ENCODE data around the gene ZBTB26. TPM values are rescaled to one million over a fixed set of nuclear protein-coding genes. Genes with fewer than 3 reads are reported as not detected.

Gene ZBTB26
- 2.3 TPM for polyA plus RNA-seq (2013, experiment 1 of 2)
- polyA plus RNA-seq (2013, experiment 2 of 2): 2.3 TPM

GRCh38 chr9:122931226-122932121 is at the start of gene ZBTB26:
ZBTB26 (minus strand) TSS chr9:122931512; CDS start chr9:122919934, 11,578 bp downstream.
- Histone ChIP-seq H2AK5ac (ENCODE audit: low read length, severe bottlenecking) (peak within 1 kb of the TSS; percentile 41), H4K91ac (ENCODE audit: low read length) (peak within 1 kb of the TSS; percentile 83), H3K27ac (ENCODE audit: low read length, poor library complexity, severe bottlenecking) (peak within 1 kb of the TSS; percentile 97), H2BK5ac (ENCODE audit: low read depth, low read length, poor library complexity, severe bottlenecking) (peak within 1 kb of the TSS; percentile 95), H2BK15ac (ENCODE audit: low read depth, poor library complexity, severe bottlenecking) (peak within 1 kb of the TSS; percentile 93), H3K9ac (ENCODE audit: low read length) (peak within 1 kb of the TSS; percentile 93), H3K4me2 (ENCODE audit: low read length, poor library complexity, severe bottlenecking) (peak within 1 kb of the TSS; percentile 89), H3K36me3 (ENCODE audit: control insufficient read depth in 1 of 2, insufficient read depth in 2 of 2, low read depth in 1 of 2, low read length in 2 of 2) (peaks cover 2 to 4% of the 10 kb centered on the region in 2 experiments), H3K23ac (ENCODE audit: low read length in 2 of 2) (peak within 1 kb of the TSS in 1 of 2 experiments; percentile 98), H2BK120ac (ENCODE audit: low read depth, low read length) (peak within 1 kb of the TSS; percentile 99), H3K27me3 (ENCODE audit: control insufficient read depth in 1 of 2, insufficient read depth in 1 of 2, low read length in 2 of 2) (no peaks in the 10 kb centered on the region), H2BK12ac (ENCODE audit: low read length in 2 of 2) (no peak within 1 kb of the TSS), H2AFZ (ENCODE audit: low read depth, low read length) (peak within 1 kb of the TSS; percentile 96), H3K18ac (ENCODE audit: low read depth in 1 of 2, low read length in 2 of 2) (peak within 1 kb of the TSS; percentile 87 to 92), H3K9me3 (ENCODE audit: control insufficient read depth, low read length) (no peaks in the 10 kb centered on the region), H3K4me3 (ENCODE audit: insufficient read depth in 1 of 2, low read depth in 1 of 2, low read length in 2 of 2) (peak within 1 kb of the TSS; percentile 94), H3K4ac (ENCODE audit: low read depth in 1 of 2, low read length in 2 of 2) (peak within 1 kb of the TSS; percentile 91 to 94), H4K8ac (ENCODE audit: low read length) (peak within 1 kb of the TSS; percentile 94), H3K79me1 (replicated peaks; ENCODE audit: low read length, poor library complexity, severe bottlenecking) (peaks cover 11% of the 10 kb centered on the region), H3K4me1 (ENCODE audit: control insufficient read depth, insufficient read depth, low read depth, low read length) (peaks cover 2% of the 10 kb centered on the region), H3K14ac (ENCODE audit: low read length in 2 of 2) (peak within 1 kb of the TSS in 1 of 2 experiments; percentile 65)
- DNase-seq: peak; percentile 97
- WGBS: 1% methylated on average over 50 of the region's 51 CpGs

GRCh38 chr9:122978601-122979000 is 47.3 kb upstream of the ZBTB26 start:
- H2BK5ac ChIP-seq (ENCODE audit: low read depth, low read length, poor library complexity, severe bottlenecking): no peak overlapping the region
- no peak overlapping the region for H4K91ac ChIP-seq (ENCODE audit: low read length)
- peaks cover 6 to 40% of the 10 kb centered on the region in 2 experiments for H3K36me3 ChIP-seq (ENCODE audit: control insufficient read depth in 1 of 2, insufficient read depth in 2 of 2, low read depth in 1 of 2, low read length in 2 of 2)
- no peak overlapping the region for H2AK5ac ChIP-seq (ENCODE audit: low read length, severe bottlenecking)
- no peak overlapping the region for H3K4me2 ChIP-seq (ENCODE audit: low read length, poor library complexity, severe bottlenecking)
- DNase-seq: no peak
- no peak overlapping the region for H3K27ac ChIP-seq (ENCODE audit: low read length, poor library complexity, severe bottlenecking)
- no peak overlapping the region for H4K8ac ChIP-seq (ENCODE audit: low read length)
- no peaks in the 10 kb centered on the region for H3K27me3 ChIP-seq (ENCODE audit: control insufficient read depth in 1 of 2, insufficient read depth in 1 of 2, low read length in 2 of 2)
- H3K9ac ChIP-seq (ENCODE audit: low read length): no peak overlapping the region
- no peak overlapping the region for H2BK15ac ChIP-seq (ENCODE audit: low read depth, poor library complexity, severe bottlenecking)
- H3K4me3 ChIP-seq (ENCODE audit: insufficient read depth in 1 of 2, low read depth in 1 of 2, low read length in 2 of 2): no peak overlapping the region
- H2BK12ac ChIP-seq (ENCODE audit: low read length in 2 of 2): no peak overlapping the region
- no peak overlapping the region for H2AFZ ChIP-seq (ENCODE audit: low read depth, low read length)
- WGBS: no CpG with 5 or more reads among the region's 2 CpGs
- no peak overlapping the region for H3K14ac ChIP-seq (ENCODE audit: low read length in 2 of 2)
- H3K9me3 ChIP-seq (ENCODE audit: control insufficient read depth, low read length): no peaks in the 10 kb centered on the region
- peaks cover 22% of the 10 kb centered on the region for H3K79me1 ChIP-seq (replicated peaks; ENCODE audit: low read length, poor library complexity, severe bottlenecking)
- no peak overlapping the region for H3K4ac ChIP-seq (ENCODE audit: low read depth in 1 of 2, low read length in 2 of 2)
- H3K23ac ChIP-seq (ENCODE audit: low read length in 2 of 2): no peak overlapping the region
- peaks cover 2% of the 10 kb centered on the region for H3K4me1 ChIP-seq (ENCODE audit: control insufficient read depth, insufficient read depth, low read depth, low read length)
- no peak overlapping the region for H2BK120ac ChIP-seq (ENCODE audit: low read depth, low read length)
- no peak overlapping the region for H3K18ac ChIP-seq (ENCODE audit: low read depth in 1 of 2, low read length in 2 of 2)

GRCh38 chr9:122975196-122975595 is 43.9 kb upstream of the ZBTB26 start:
- Histone ChIP-seq H2AFZ (ENCODE audit: low read depth, low read length) (no peak overlapping the region), H3K27me3 (ENCODE audit: control insufficient read depth in 1 of 2, insufficient read depth in 1 of 2, low read length in 2 of 2) (no peaks in the 10 kb centered on the region), H4K8ac (ENCODE audit: low read length) (no peak overlapping the region), H3K79me1 (replicated peaks; ENCODE audit: low read length, poor library complexity, severe bottlenecking) (peaks cover 23% of the 10 kb centered on the region), H2BK5ac (ENCODE audit: low read depth, low read length, poor library complexity, severe bottlenecking) (no peak overlapping the region), H2BK120ac (ENCODE audit: low read depth, low read length) (no peak overlapping the region), H3K4ac (ENCODE audit: low read depth in 1 of 2, low read length in 2 of 2) (no peak overlapping the region), H2AK5ac (ENCODE audit: low read length, severe bottlenecking) (no peak overlapping the region), H3K27ac (ENCODE audit: low read length, poor library complexity, severe bottlenecking) (no peak overlapping the region), H3K9me3 (ENCODE audit: control insufficient read depth, low read length) (no peaks in the 10 kb centered on the region), H3K23ac (ENCODE audit: low read length in 2 of 2) (no peak overlapping the region), H3K9ac (ENCODE audit: low read length) (no peak overlapping the region), H3K18ac (ENCODE audit: low read depth in 1 of 2, low read length in 2 of 2) (no peak overlapping the region), H2BK15ac (ENCODE audit: low read depth, poor library complexity, severe bottlenecking) (no peak overlapping the region), H3K4me3 (ENCODE audit: insufficient read depth in 1 of 2, low read depth in 1 of 2, low read length in 2 of 2) (no peak overlapping the region), H3K4me1 (ENCODE audit: control insufficient read depth, insufficient read depth, low read depth, low read length) (peaks cover 2% of the 10 kb centered on the region), H3K36me3 (ENCODE audit: control insufficient read depth in 1 of 2, insufficient read depth in 2 of 2, low read depth in 1 of 2, low read length in 2 of 2) (peaks cover 5 to 53% of the 10 kb centered on the region in 2 experiments), H2BK12ac (ENCODE audit: low read length in 2 of 2) (no peak overlapping the region), H3K4me2 (ENCODE audit: low read length, poor library complexity, severe bottlenecking) (no peak overlapping the region), H3K14ac (ENCODE audit: low read length in 2 of 2) (no peak overlapping the region), H4K91ac (ENCODE audit: low read length) (no peak overlapping the region)
- no peak for DNase-seq
- 92% methylated on average over 1 of the region's 2 CpGs for WGBS

GRCh38 chr9:122961139-122961538 is 29.8 kb upstream of the ZBTB26 start:
- H3K36me3 ChIP-seq (ENCODE audit: control insufficient read depth in 1 of 2, insufficient read depth in 2 of 2, low read depth in 1 of 2, low read length in 2 of 2): peaks cover 6 to 50% of the 10 kb centered on the region in 2 experiments
- no peak overlapping the region for H3K4me3 ChIP-seq (ENCODE audit: insufficient read depth in 1 of 2, low read depth in 1 of 2, low read length in 2 of 2)
- no peaks in the 10 kb centered on the region for H3K4me1 ChIP-seq (ENCODE audit: control insufficient read depth, insufficient read depth, low read depth, low read length)
- no peak overlapping the region for H2BK5ac ChIP-seq (ENCODE audit: low read depth, low read length, poor library complexity, severe bottlenecking)
- no peak overlapping the region for H4K91ac ChIP-seq (ENCODE audit: low read length)
- H2BK12ac ChIP-seq (ENCODE audit: low read length in 2 of 2): no peak overlapping the region
- H3K14ac ChIP-seq (ENCODE audit: low read length in 2 of 2): no peak overlapping the region
- DNase-seq: no peak
- no peak overlapping the region for H3K4me2 ChIP-seq (ENCODE audit: low read length, poor library complexity, severe bottlenecking)
- no peak overlapping the region for H2BK120ac ChIP-seq (ENCODE audit: low read depth, low read length)
- no peak overlapping the region for H3K27ac ChIP-seq (ENCODE audit: low read length, poor library complexity, severe bottlenecking)
- H3K4ac ChIP-seq (ENCODE audit: low read depth in 1 of 2, low read length in 2 of 2): no peak overlapping the region
- WGBS: 100% methylated on average over 1 of the region's 1 CpG
- H2AFZ ChIP-seq (ENCODE audit: low read depth, low read length): no peak overlapping the region
- no peak overlapping the region for H3K9ac ChIP-seq (ENCODE audit: low read length)
- H3K79me1 ChIP-seq (replicated peaks; ENCODE audit: low read length, poor library complexity, severe bottlenecking): peaks cover 17% of the 10 kb centered on the region
- H3K18ac ChIP-seq (ENCODE audit: low read depth in 1 of 2, low read length in 2 of 2): no peak overlapping the region
- H4K8ac ChIP-seq (ENCODE audit: low read length): no peak overlapping the region
- no peaks in the 10 kb centered on the region for H3K27me3 ChIP-seq (ENCODE audit: control insufficient read depth in 1 of 2, insufficient read depth in 1 of 2, low read length in 2 of 2)
- H2AK5ac ChIP-seq (ENCODE audit: low read length, severe bottlenecking): no peak overlapping the region
- H3K23ac ChIP-seq (ENCODE audit: low read length in 2 of 2): no peak overlapping the region
- no peaks in the 10 kb centered on the region for H3K9me3 ChIP-seq (ENCODE audit: control insufficient read depth, low read length)
- H2BK15ac ChIP-seq (ENCODE audit: low read depth, poor library complexity, severe bottlenecking): no peak overlapping the region
